HepG2 (cell line): ENCODE measurements around the gene HNRNPL. TPM values are rescaled to one million over a fixed set of nuclear protein-coding genes. Genes with fewer than 3 reads are reported as not detected.

Experiments
- CEBPZ ChIP-seq: IDR thresholded peaks from 2 replicates; pipeline ENCODE4 v1.6.1; 2012; ENCODE audit warnings: low read length, improper control_type of control experiment
- DBP ChIP-seq: sonication (generic); formaldehyde crosslinking; IDR thresholded peaks from 2 replicates; pipeline ENCODE4 v1.4.0; 2020; ENCODE audit warnings: missing genetic modification reagents; ENCODE audit errors: not compliant biosample characterization
- ESRRA ChIP-seq: sonication (generic); formaldehyde crosslinking; IDR thresholded peaks from 2 replicates; pipeline ENCODE4 v1.5.1; 2020; ENCODE audit warnings: mild to moderate bottlenecking, low read depth, missing genetic modification reagents
- FOSL1 ChIP-seq: sonication (generic); formaldehyde crosslinking; IDR thresholded peaks from 2 replicates; pipeline ENCODE4 v1.9.0; 2021; ENCODE audit warnings: missing genetic modification reagents, borderline replicate concordance
- HMG20A ChIP-seq: IDR thresholded peaks from 2 replicates; pipeline ENCODE4 v1.6.1; 2016; ENCODE audit warnings: borderline replicate concordance
- KMT2B ChIP-seq: IDR thresholded peaks from 2 replicates; pipeline ENCODE4 v1.6.1; 2016; ENCODE audit warnings: missing genetic modification reagents, missing compliant biosample characterization
- MTA3 ChIP-seq: sonication (generic); formaldehyde crosslinking; IDR thresholded peaks from 2 replicates; pipeline ENCODE4 v1.4.0; 2020; ENCODE audit warnings: missing genetic modification reagents
- NFYB ChIP-seq: sonication (generic); formaldehyde crosslinking; IDR thresholded peaks from 2 replicates; pipeline ENCODE4 v1.4.0; 2020; ENCODE audit warnings: missing genetic modification reagents
- NR3C1 ChIP-seq: sonication (generic); formaldehyde crosslinking; IDR thresholded peaks from 2 replicates; pipeline ENCODE4 v1.4.0; 2020; ENCODE audit warnings: missing genetic modification reagents
- PHF21A ChIP-seq: sonication (generic); formaldehyde crosslinking; IDR thresholded peaks from 2 replicates; pipeline ENCODE4 v1.5.0; 2020; ENCODE audit warnings: mild to moderate bottlenecking, missing genetic modification reagents
- PHF8 ChIP-seq: sonication (generic); formaldehyde crosslinking; IDR thresholded peaks from 2 replicates; pipeline ENCODE4 v1.5.0; 2020; ENCODE audit warnings: missing genetic modification reagents
- POLR2A ChIP-seq, 2 experiments: IDR thresholded peaks; 2 replicates each; pipeline ENCODE4 v1.6.1; 2011; ENCODE audit warnings: low read depth in 2 of 2, low read length in 2 of 2, mild to moderate bottlenecking in 1 of 2, moderate library complexity in 1 of 2; ENCODE audit not compliant: insufficient read depth in 1 of 2
- POLR2AphosphoS2 ChIP-seq: IDR thresholded peaks from 2 replicates; pipeline ENCODE4 v1.6.1; 2011; ENCODE audit warnings: low read depth, low read length, improper control_type of control experiment
- POLR2G ChIP-seq: fragments of 200-400 bp; formaldehyde crosslinking; IDR thresholded peaks from 2 replicates; pipeline ENCODE4 v1.6.1; 2018; ENCODE audit warnings: mild to moderate bottlenecking, low read depth, low read length, moderate library complexity
- TAF1 ChIP-seq: sonication (generic); formaldehyde crosslinking; IDR thresholded peaks from 2 replicates; pipeline ENCODE4 v1.4.0; 2020; ENCODE audit warnings: missing genetic modification reagents
- TOE1 ChIP-seq: sonication (generic); formaldehyde crosslinking; IDR thresholded peaks from 2 replicates; pipeline ENCODE4 v1.4.0; 2020; ENCODE audit warnings: mild to moderate bottlenecking, missing genetic modification reagents
- ZNF550 ChIP-seq: sonication (generic); formaldehyde crosslinking; IDR thresholded peaks from 2 replicates; pipeline ENCODE4 v1.4.0; 2020; ENCODE audit warnings: mild to moderate bottlenecking, missing genetic modification reagents, borderline replicate concordance
- ZNF7 ChIP-seq: IDR thresholded peaks from 2 replicates; pipeline ENCODE4 v1.6.1; 2016; ENCODE audit warnings: missing biosample characterization, missing genetic modification reagents
- polyA plus RNA-seq, 8 experiments: library from polyadenylated mRNA; depleted of rRNA in 3 of 8; stranded (reverse) in 7 of 8; unstranded in 1 of 8; fragments of >200 nt; fragmentation: Illumina TruSeq in 4 of 8; extraction: Trizol in 4 of 8; gene quantifications; 2 replicates each; pipeline versions ENCODE4 v1.2.1 to v1.2.3, GENCODE V29; 2011 to 2016; ENCODE audit warnings: low read depth in 4 of 8, missing spikeins in 1 of 8, mixed read lengths in 1 of 8; ENCODE audit not compliant: insufficient read depth in 1 of 8
- total RNA-seq, 5 experiments: library from RNA; depleted of rRNA; stranded (reverse); fragments of >200 nt; fragmentation: Illumina TruSeq; extraction: Trizol; gene quantifications; 2 replicates each; pipeline ENCODE4 v1.2.3, GENCODE V29; 2016; ENCODE audit warnings: low read depth in 1 of 5
- TF ChIP-seq, protein P1 (sequence below), 2 experiments: sonication (generic) in 1 of 2; formaldehyde crosslinking in 1 of 2; IDR thresholded peaks; 2 replicates each; pipeline versions ENCODE4 v1.6.1 to v1.9.0; 2014 to 2022; ENCODE audit warnings: antibody characterized with exemption in 1 of 2, borderline replicate concordance in 1 of 2, inconsistent platforms in 1 of 2, low read depth in 1 of 2, missing genetic modification reagents in 1 of 2
- TF ChIP-seq, protein P2 (sequence below): sonication (generic); formaldehyde crosslinking; IDR thresholded peaks from 2 replicates; pipeline ENCODE4 v1.4.0; 2020; ENCODE audit warnings: missing genetic modification reagents

HNRNPL gene
- total and polyA plus RNA-seq, 2 of the 13 experiments (the other 11 are each of a cell fraction or from before 2014, with no cell fraction given), result 156 to 278 TPM

GRCh38 chr19:38849860-38850435, at the start of gene HNRNPL (continued):
- TF ChIP-seq, protein P1, sequence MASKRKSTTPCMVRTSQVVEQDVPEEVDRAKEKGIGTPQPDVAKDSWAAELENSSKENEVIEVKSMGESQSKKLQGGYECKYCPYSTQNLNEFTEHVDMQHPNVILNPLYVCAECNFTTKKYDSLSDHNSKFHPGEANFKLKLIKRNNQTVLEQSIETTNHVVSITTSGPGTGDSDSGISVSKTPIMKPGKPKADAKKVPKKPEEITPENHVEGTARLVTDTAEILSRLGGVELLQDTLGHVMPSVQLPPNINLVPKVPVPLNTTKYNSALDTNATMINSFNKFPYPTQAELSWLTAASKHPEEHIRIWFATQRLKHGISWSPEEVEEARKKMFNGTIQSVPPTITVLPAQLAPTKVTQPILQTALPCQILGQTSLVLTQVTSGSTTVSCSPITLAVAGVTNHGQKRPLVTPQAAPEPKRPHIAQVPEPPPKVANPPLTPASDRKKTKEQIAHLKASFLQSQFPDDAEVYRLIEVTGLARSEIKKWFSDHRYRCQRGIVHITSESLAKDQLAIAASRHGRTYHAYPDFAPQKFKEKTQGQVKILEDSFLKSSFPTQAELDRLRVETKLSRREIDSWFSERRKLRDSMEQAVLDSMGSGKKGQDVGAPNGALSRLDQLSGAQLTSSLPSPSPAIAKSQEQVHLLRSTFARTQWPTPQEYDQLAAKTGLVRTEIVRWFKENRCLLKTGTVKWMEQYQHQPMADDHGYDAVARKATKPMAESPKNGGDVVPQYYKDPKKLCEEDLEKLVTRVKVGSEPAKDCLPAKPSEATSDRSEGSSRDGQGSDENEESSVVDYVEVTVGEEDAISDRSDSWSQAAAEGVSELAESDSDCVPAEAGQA (IDR thresholded peaks at IDR 0.05; ENCODE audit: low read depth), result peak; percentile 59
- TF ChIP-seq, protein P1 (CRISPR knock-in tag; IDR thresholded peaks at IDR 0.05; ENCODE audit: borderline replicate concordance), result no peak
- TF ChIP-seq, protein P2, sequence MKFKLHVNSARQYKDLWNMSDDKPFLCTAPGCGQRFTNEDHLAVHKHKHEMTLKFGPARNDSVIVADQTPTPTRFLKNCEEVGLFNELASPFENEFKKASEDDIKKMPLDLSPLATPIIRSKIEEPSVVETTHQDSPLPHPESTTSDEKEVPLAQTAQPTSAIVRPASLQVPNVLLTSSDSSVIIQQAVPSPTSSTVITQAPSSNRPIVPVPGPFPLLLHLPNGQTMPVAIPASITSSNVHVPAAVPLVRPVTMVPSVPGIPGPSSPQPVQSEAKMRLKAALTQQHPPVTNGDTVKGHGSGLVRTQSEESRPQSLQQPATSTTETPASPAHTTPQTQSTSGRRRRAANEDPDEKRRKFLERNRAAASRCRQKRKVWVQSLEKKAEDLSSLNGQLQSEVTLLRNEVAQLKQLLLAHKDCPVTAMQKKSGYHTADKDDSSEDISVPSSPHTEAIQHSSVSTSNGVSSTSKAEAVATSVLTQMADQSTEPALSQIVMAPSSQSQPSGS (CRISPR knock-in tag), result 0 out of 2 replicates have a peak, but pooled peaks have one; percentile 6
- TF ChIP-seq POLR2G (peak; percentile 73), NFYB (CRISPR knock-in tag) (peak; percentile 93), HMG20A (CRISPR knock-in tag) (no peak), MTA3 (no peak), KMT2B (CRISPR knock-in tag) (no peak), NR3C1 (CRISPR knock-in tag) (no peak), ZNF7 (CRISPR knock-in tag) (no peak), FOSL1 (no peak), TAF1 (CRISPR knock-in tag) (peak; percentile 74; the same call in 1 of the 2 replicates), DBP (CRISPR knock-in tag) (no peak), POLR2A (IDR thresholded peaks at IDR 0.05; ENCODE audit: insufficient read depth in 1 of 2, low read depth in 2 of 2, low read length in 2 of 2) (peak; percentile 67 to 80; a peak in 3 of 4 replicates), ZNF550 (CRISPR knock-in tag) (no peak), PHF8 (CRISPR knock-in tag) (peak; percentile 36), CEBPZ (peak; percentile 85), PHF21A (CRISPR knock-in tag) (peak; percentile 90), POLR2AphosphoS2 (0 out of 2 replicates have a peak, but pooled peaks have one; percentile 44), ESRRA (CRISPR knock-in tag) (no peak), TOE1 (CRISPR knock-in tag) (no peak)
